Naive thymus-derived CD8-positive, alpha-beta T cell (primary cell): Measurements from ENCODE around the gene RMND5A. TPM values are rescaled to one million over a fixed set of nuclear protein-coding genes. Genes with fewer than 3 reads are reported as not detected.

ENCODE experiments used
- ATAC-seq, 2 donors: fragments of 150-1000 bp; cut with Tn5 transposase in 1 of 2; sonication (Bioruptor Pico), chemical (Tn5 transposase) in 1 of 2; 1 replicate in 1 of 2; 2 replicates in 1 of 2; pipeline ENCODE4 v1.10.0; 2021; ENCODE audit warnings: mild to moderate bottlenecking in 2 of 2, moderate library complexity in 2 of 2
- POLR2A ChIA-PET: fragments of 350-600 bp; sonication (Branson Sonifier 250); formaldehyde crosslinking; loops from one replicate; lab custom pipeline; 2021; ENCODE audit warnings: antibody characterized with exemption; lab: Charles Lee
- DNase-seq, 10 donors: peaks; one replicate each; pipeline versions ENCODE4 v3.0.0 to v3.0.0-alpha.2; 2020 to 2022
- H3K27ac Mint-ChIP-seq, 10 donors: one replicate each; pipeline ENCODE4 v1.8.0; 2020 to 2022; ENCODE audit warnings: mild to moderate bottlenecking in 10 of 10, mixed read lengths in 10 of 10, moderate library complexity in 4 of 10, inconsistent platforms in 1 of 10
- H3K27me3 Mint-ChIP-seq, 5 donors: one replicate each; pipeline ENCODE4 v1.8.0; 2021 to 2022; ENCODE audit warnings: mixed read lengths in 5 of 5
- H3K36me3 Mint-ChIP-seq, 3 donors: one replicate each; pipeline ENCODE4 v1.8.0; 2020 to 2022; ENCODE audit warnings: mixed read lengths in 3 of 3, mild to moderate bottlenecking in 2 of 3, inconsistent platforms in 1 of 3
- H3K4me1 Mint-ChIP-seq, 4 donors: one replicate each; pipeline ENCODE4 v1.8.0; 2021 to 2022; ENCODE audit warnings: mixed read lengths in 4 of 4
- H3K4me3 Mint-ChIP-seq, 10 donors: one replicate each; pipeline ENCODE4 v1.8.0; 2020 to 2022; ENCODE audit warnings: mild to moderate bottlenecking in 10 of 10, mixed read lengths in 10 of 10, moderate library complexity in 6 of 10, inconsistent platforms in 1 of 10
- H3K9me3 Mint-ChIP-seq, 9 donors: one replicate each; pipeline ENCODE4 v1.8.0; 2020 to 2022; ENCODE audit warnings: mixed read lengths in 9 of 9, mild to moderate bottlenecking in 3 of 9, inconsistent platforms in 1 of 9, moderate library complexity in 1 of 9
- polyA plus RNA-seq, 3 donors: library from polyadenylated mRNA; unstranded; fragments of 300-500 nt; fragmentation: Illumina TruSeq; gene quantifications; one replicate each; pipeline ENCODE4 v1.2.3, GENCODE V29; 2021
- total RNA-seq, 8 experiments: library from RNA in 2 of 8; stranded (reverse) in 2 of 8; gene quantifications; one replicate each; pipeline ENCODE4 v1.2.3 and lab custom pipeline; 2021 to 2026

RMND5A gene
- total and polyA plus RNA-seq, 5 experiments from 2014 or later = 16.4 to 46.6 (median 22.2) TPM

DNA sequence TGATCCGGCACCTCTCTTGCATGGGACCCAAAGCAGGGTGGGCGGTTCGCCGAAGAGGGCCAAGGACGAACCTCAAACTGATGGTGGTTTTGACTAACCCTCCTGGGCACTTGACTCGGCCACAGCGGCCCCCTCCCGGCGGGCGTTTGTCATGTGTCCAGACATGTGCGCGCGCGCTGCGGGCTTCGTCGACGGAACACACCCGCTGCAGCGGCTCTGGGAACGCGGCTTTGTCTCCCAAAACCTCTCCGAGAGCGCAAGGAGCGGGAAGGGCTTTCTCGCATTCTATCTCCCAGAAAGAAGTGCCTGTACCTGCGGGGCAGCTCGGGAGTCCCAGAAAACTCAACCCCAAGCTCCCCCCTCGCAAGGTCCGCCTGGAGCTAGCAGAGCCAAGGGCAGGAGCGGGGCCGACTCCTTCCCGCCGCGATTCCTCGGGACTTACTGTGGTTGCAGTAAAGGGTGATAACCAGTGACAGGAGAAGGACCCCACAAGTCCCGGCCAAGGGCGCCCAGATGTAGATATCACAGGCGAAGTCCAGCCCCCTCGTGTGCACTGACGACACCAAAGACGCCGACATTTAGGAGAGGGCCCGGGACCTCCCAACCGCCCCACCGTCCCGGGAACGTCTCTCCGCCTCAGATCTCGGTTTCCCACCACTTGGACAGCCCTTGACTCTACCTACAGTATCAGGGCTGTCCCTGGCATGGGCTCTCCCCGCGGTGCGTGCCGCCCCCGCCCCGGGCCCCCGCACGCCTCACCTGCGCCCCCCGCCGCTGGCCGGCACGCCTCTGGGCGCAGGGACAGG lies 69.0 kb downstream of the RMND5A start:
- H3K9me3 Mint-ChIP-seq = peaks cover 0 to 5% (median 0%) of the 10 kb centered on the region in 9 donors
- ATAC-seq (no peak), DNase-seq (peak in 5 of 10 donors; percentile 30 to 67 (median 43))
- H3K27me3 Mint-ChIP-seq = peaks cover 0 to 13% (median 0%) of the 10 kb centered on the region in 5 donors
- peaks cover 49 to 83% (median 73%) of the 10 kb centered on the region in 4 donors for H3K4me1 Mint-ChIP-seq
- POLR2A ChIA-PET = interaction anchor here (1.3 to 22.7 kb wide), 4 partner anchors 10 to 69 kb away, joined by 4 to 668 read pairs (median 88); no protein-coding TSS in a partner anchor
- peak overlapping the region; percentile 96 to 100 (median 100) for H3K27ac Mint-ChIP-seq
- H3K36me3 Mint-ChIP-seq = peaks cover 21 to 62% (median 45%) of the 10 kb centered on the region in 3 donors
- peak overlapping the region; percentile 90 to 99 (median 94) for H3K4me3 Mint-ChIP-seq

DNA sequence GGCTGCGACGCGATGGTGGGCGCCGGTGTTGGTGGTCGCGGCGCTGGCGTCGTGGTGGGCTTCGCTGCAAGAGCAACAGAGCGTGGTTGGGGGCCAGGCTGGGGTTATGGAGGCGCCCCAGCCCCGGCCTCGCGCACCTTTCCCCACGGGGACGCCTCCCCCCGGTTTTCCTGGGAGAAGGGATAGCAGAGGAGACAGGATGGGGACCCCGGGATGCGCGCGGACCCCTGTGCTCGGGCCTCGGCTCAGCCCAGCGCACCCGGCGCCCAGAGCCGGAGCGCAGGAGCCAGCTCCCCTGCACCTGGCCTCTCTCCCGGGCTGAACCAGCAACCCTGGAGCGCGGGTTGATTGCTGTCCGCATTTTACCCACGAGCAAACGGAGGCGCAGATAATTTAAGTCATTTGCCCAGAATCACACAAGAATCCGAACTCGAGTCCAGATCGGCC lies 69.6 kb downstream of the RMND5A start:
- peaks cover 0 to 13% (median 0%) of the 10 kb centered on the region in 5 donors for H3K27me3 Mint-ChIP-seq
- peaks cover 16 to 55% (median 41%) of the 10 kb centered on the region in 3 donors for H3K36me3 Mint-ChIP-seq

DNA sequence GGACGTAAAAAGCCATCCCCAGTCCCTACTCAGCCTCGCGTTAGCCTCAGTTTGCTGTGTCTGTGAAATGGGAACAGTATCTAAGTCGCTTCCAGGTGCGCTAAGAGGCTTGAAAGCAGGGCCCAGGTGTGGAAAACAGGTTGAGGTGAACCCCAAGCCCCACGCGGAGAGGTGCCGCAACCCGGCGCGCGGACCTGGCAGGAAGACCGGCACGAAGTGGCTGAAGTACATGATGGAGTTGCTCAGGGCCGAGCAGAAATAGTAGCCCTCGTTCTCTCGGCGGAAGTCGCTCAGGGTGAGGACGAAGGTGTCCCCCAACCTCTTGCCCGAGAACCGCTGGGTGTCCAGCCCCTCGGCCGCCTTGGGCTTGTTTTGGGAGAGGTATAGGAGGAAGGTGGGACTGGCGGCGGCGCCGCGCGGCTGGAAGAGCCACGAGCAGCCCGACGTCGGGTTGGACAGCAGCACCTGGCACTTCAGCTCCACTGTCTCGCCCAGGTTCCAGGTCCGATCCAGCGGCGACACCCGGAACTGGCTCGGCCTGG lies 70.1 kb downstream of the RMND5A start:
- Mint-ChIP-seq H3K4me3 (peak overlapping the region; percentile 90 to 99 (median 94)), H3K27me3 (peaks cover 0 to 13% (median 0%) of the 10 kb centered on the region in 5 donors), H3K9me3 (peaks cover 0 to 8% (median 3%) of the 10 kb centered on the region in 9 donors), H3K4me1 (peaks cover 56 to 83% (median 73%) of the 10 kb centered on the region in 4 donors), H3K27ac (peak overlapping the region; percentile 96 to 100 (median 99)), H3K36me3 (peaks cover 20 to 54% (median 42%) of the 10 kb centered on the region in 3 donors)
- DNase-seq (peak in 7 of 10 donors; percentile 26 to 70 (median 47)), ATAC-seq (peak in 1 of 2 donors; percentile 3)
- POLR2A ChIA-PET = interaction anchor here (1.2 to 22.7 kb wide), 11 partner anchors 7 to 168 kb away, joined by 4 to 668 read pairs (median 6); no protein-coding TSS in a partner anchor

More for the DNA sequence above, 69.6 kb downstream of the RMND5A start:
- Mint-ChIP-seq H3K9me3 (peaks cover 0 to 5% (median 0%) of the 10 kb centered on the region in 9 donors), H3K4me3 (peak overlapping the region; percentile 90 to 99 (median 94)), H3K27ac (peak overlapping the region; percentile 96 to 100 (median 99)), H3K4me1 (peaks cover 51 to 83% (median 73%) of the 10 kb centered on the region in 4 donors)
- ATAC-seq = no peak
- POLR2A ChIA-PET = interaction anchor here (1.3 to 22.7 kb wide), 4 partner anchors 11 to 69 kb away, joined by 4 to 668 read pairs (median 88); no protein-coding TSS in a partner anchor
- peak in 1 of 10 donors; percentile 43 for DNase-seq

GRCh38 chr2:86790676-86791572 lies 70.8 kb downstream of the RMND5A start, which contains the start of gene CD8A:
CD8A (minus strand) TSS chr2:86790913; CDS start chr2:86790825, 88 bp downstream.
- ATAC-seq (peak; percentile 25 to 32), DNase-seq (peak; percentile 65 to 92 (median 80))
- Mint-ChIP-seq H3K27me3 (peaks cover 0 to 14% (median 0%) of the 10 kb centered on the region in 5 donors), H3K9me3 (peaks cover 2 to 16% (median 11%) of the 10 kb centered on the region in 9 donors), H3K4me1 (peaks cover 53 to 83% (median 73%) of the 10 kb centered on the region in 4 donors), H3K27ac (peak within 1 kb of the TSS; percentile 96 to 100 (median 100)), H3K36me3 (peaks cover 27 to 53% (median 43%) of the 10 kb centered on the region in 3 donors), H3K4me3 (peak within 1 kb of the TSS; percentile 90 to 99 (median 96))
- POLR2A ChIA-PET = interaction anchor here (0.8 to 22.7 kb wide), 17 partner anchors 8 to 350 kb away, joined by 3 to 668 read pairs (median 5); partner anchors contain the start of genes CD8B and KDM3A

- peak in 1 of 2 donors; percentile 4 for ATAC-seq
- peak overlapping the region; percentile 90 to 99 (median 96) for H3K4me3 Mint-ChIP-seq
Measured at GRCh38 chr2:86791573-86791972, 71.5 kb downstream of the RMND5A start.

GRCh38 chr2:86793752-86794151 lies 73.7 kb downstream of the RMND5A start:
- peak; percentile 31 to 48 for ATAC-seq
- Mint-ChIP-seq H3K27me3 (peaks cover 0 to 9% (median 0%) of the 10 kb centered on the region in 5 donors), H3K27ac (peak overlapping the region; percentile 81 to 100 (median 98)), H3K4me3 (peak overlapping the region; percentile 64 to 99 (median 88)), H3K36me3 (peaks cover 31 to 47% (median 44%) of the 10 kb centered on the region in 3 donors), H3K4me1 (peaks cover 40 to 64% (median 51%) of the 10 kb centered on the region in 4 donors), H3K9me3 (peaks cover 12 to 36% (median 25%) of the 10 kb centered on the region in 9 donors)
- peak in 7 of 10 donors; percentile 46 to 91 (median 84) for DNase-seq
- POLR2A ChIA-PET = interaction anchor here (1.4 to 22.7 kb wide), 5 partner anchors 8 to 31 kb away, joined by 5 to 668 read pairs (median 24); no protein-coding TSS in a partner anchor

More at GRCh38 chr2:86791573-86791972, 71.5 kb downstream of the RMND5A start:
- peak in 3 of 10 donors; percentile 21 to 25 (median 24) for DNase-seq
- POLR2A ChIA-PET = interaction anchor here (0.8 to 22.7 kb wide), 16 partner anchors 9 to 350 kb away, joined by 3 to 668 read pairs (median 6); partner anchors contain the start of genes CD8B and KDM3A
- Mint-ChIP-seq H3K9me3 (peaks cover 5 to 22% (median 17%) of the 10 kb centered on the region in 9 donors), H3K4me1 (peaks cover 49 to 80% (median 69%) of the 10 kb centered on the region in 4 donors), H3K36me3 (peaks cover 33 to 53% (median 45%) of the 10 kb centered on the region in 3 donors), H3K27me3 (peaks cover 0 to 16% (median 0%) of the 10 kb centered on the region in 5 donors), H3K27ac (peak overlapping the region; percentile 96 to 100 (median 99))

DNA sequence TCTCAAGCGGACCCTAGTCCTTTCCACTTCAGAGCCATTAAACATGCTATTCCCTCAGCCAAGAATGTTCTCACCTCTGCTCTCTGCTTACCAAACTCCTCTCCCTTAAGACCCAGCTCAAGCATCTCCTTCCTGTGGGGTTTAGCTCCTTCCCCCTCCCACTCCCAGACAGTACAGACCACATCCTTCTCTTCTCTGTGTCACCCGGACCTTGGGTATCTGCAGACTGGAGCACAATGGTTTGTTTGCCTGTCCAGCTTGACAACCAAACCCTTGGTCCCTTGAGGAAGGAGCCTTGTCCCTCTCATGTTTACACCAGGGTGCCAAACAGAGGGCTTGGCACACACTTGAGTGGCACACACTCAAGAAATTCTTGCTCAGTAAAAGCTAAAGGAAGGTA lies 74.8 kb downstream of the RMND5A start:
- peaks cover 30 to 46% (median 45%) of the 10 kb centered on the region in 3 donors for H3K36me3 Mint-ChIP-seq
- H3K27ac Mint-ChIP-seq = peak overlapping the region; percentile 81 to 100 (median 98)
- peak overlapping the region; percentile 64 to 99 (median 88) for H3K4me3 Mint-ChIP-seq
- H3K4me1 Mint-ChIP-seq = peaks cover 40 to 61% (median 50%) of the 10 kb centered on the region in 4 donors
- ATAC-seq = peak; percentile 18 to 56
- DNase-seq = peak in 5 of 10 donors; percentile 39 to 66 (median 64)
- peaks cover 12 to 36% (median 25%) of the 10 kb centered on the region in 9 donors for H3K9me3 Mint-ChIP-seq
- POLR2A ChIA-PET = interaction anchor here (0.6 to 22.7 kb wide), 9 partner anchors 9 to 30 kb away, joined by 3 to 668 read pairs (median 6); no protein-coding TSS in a partner anchor
- peaks cover 0 to 9% (median 0%) of the 10 kb centered on the region in 5 donors for H3K27me3 Mint-ChIP-seq

DNA sequence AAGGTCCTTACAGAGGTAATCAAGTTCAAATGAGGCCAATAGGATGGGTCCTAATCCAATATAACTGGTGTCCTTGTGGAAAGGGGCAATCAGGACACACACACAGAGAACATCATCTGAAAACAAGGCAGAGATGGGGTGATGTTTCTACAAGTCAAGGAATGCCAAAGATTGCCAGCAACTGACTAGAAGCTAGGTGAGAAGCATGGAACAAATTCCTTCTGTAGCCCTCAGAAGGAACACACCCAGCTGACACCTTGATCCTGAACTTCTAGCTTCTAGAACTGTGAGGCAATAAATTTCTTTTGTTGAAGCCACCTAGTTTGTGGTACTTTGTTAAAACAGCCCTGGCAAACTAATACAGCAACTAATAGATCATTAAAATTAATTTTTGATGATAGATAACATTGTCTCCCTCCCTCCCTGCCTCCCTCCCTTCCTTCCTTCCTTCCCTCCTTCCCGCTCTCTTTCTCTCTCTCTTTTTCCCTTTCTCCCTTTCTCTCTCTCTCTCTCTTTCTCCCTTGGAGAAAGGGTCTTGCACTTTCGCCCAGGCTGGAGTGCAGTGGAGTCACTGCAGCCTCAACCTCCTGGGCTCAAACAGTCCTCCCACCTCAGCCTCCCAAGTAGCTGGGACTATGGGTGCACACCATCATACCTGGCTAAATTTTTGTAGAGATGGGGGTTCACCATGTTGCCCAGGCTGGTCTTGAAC lies 80.9 kb downstream of the RMND5A start:
- Mint-ChIP-seq H3K4me3 (peak overlapping the region in 1 of 10 donors; percentile 58), H3K27me3 (peaks cover 0 to under 1% (median 0%) of the 10 kb centered on the region in 5 donors), H3K9me3 (peaks cover 9 to 25% (median 15%) of the 10 kb centered on the region in 9 donors), H3K4me1 (peaks cover 9 to 34% (median 26%) of the 10 kb centered on the region in 4 donors), H3K36me3 (peaks cover 14 to 36% (median 30%) of the 10 kb centered on the region in 3 donors), H3K27ac (peak overlapping the region in 7 of 10 donors; percentile 9 to 71 (median 31))
- POLR2A ChIA-PET = interaction anchor here (12.5 kb wide), 1 partner anchor 13 kb away, joined by 668 read pairs; the partner anchor contains the start of gene CD8A
- ATAC-seq (no peak), DNase-seq (no peak)

GRCh38 chr2:86806059-86806857 lies 86.2 kb downstream of the RMND5A start:
- peak in 1 of 2 donors; percentile 9 for ATAC-seq
- Mint-ChIP-seq H3K27ac (peak overlapping the region; percentile 93 to 100 (median 98)), H3K4me1 (peaks cover 20 to 58% (median 48%) of the 10 kb centered on the region in 4 donors), H3K27me3 (peaks cover 0 to 14% (median 0%) of the 10 kb centered on the region in 5 donors), H3K4me3 (peak overlapping the region; percentile 86 to 100 (median 97)), H3K36me3 (peaks cover 0 to 3% (median under 1%) of the 10 kb centered on the region in 3 donors), H3K9me3 (no peaks in the 10 kb centered on the region)
- POLR2A ChIA-PET = interaction anchor here (0.6 to 12.5 kb wide), 8 partner anchors 13 to 244 kb away, joined by 3 to 668 read pairs (median 20); partner anchors contain the start of genes CD8A and CHMP3
- peak in 1 of 10 donors; percentile 35 for DNase-seq
